ENCODE measurements around the gene MAST4.

The MAST4 gene

GRCh38 chr5:66989286-66989685, 393.1 kb downstream of the MAST4 start:
- no peaks in the 10 kb centered on the region for H3K27me3 ChIP-seq (ENCODE audit: insufficient read depth, poor library complexity, severe bottlenecking)
- no peak for DNase-seq (ENCODE audit: low read depth in 1 of 2, low spot score in 1 of 2)
- H3K27ac ChIP-seq (replicated peaks): no peak overlapping the region
- TF ChIP-seq REST (IDR thresholded peaks at IDR 0.05; ENCODE audit: insufficient replicate concordance, low read depth): no peak
- TF ChIP-seq POLR2AphosphoS5 (IDR thresholded peaks at IDR 0.05; ENCODE audit: low read depth): no peak
- TF ChIP-seq SPI1 (IDR thresholded peaks at IDR 0.05; ENCODE audit: borderline replicate concordance, low read depth): no peak
- no peak for TF ChIP-seq CTCF (IDR thresholded peaks at IDR 0.05; ENCODE audit: insufficient read depth, low read length)
- TF ChIP-seq GABPA (IDR thresholded peaks at IDR 0.05; ENCODE audit: low read depth): no peak
- no peak overlapping the region for H3K4me3 ChIP-seq (replicated peaks; ENCODE audit: insufficient read depth, low read length)

- no peak overlapping the region for H3K4me3 ChIP-seq (replicated peaks; ENCODE audit: insufficient read depth, low read length)
- H3K27ac ChIP-seq (replicated peaks): no peak overlapping the region
- DNase-seq (ENCODE audit: low read depth in 1 of 2, low spot score in 1 of 2): no peak
- H3K27me3 ChIP-seq (ENCODE audit: insufficient read depth, poor library complexity, severe bottlenecking): no peaks in the 10 kb centered on the region
- TF ChIP-seq GABPA (IDR thresholded peaks at IDR 0.05; ENCODE audit: low read depth) (no peak), CTCF (IDR thresholded peaks at IDR 0.05; ENCODE audit: insufficient read depth, low read length) (no peak), REST (IDR thresholded peaks at IDR 0.05; ENCODE audit: insufficient replicate concordance, low read depth) (no peak), SPI1 (IDR thresholded peaks at IDR 0.05; ENCODE audit: borderline replicate concordance, low read depth) (no peak), POLR2AphosphoS5 (IDR thresholded peaks at IDR 0.05; ENCODE audit: low read depth) (no peak)
Measured at GRCh38 chr5:66989781-66990180, 393.6 kb downstream of the MAST4 start.

GRCh38 chr5:66991746-66992145, 395.6 kb downstream of the MAST4 start:
- TF ChIP-seq POLR2AphosphoS5 (IDR thresholded peaks at IDR 0.05; ENCODE audit: low read depth) (no peak), REST (IDR thresholded peaks at IDR 0.05; ENCODE audit: insufficient replicate concordance, low read depth) (no peak), SPI1 (IDR thresholded peaks at IDR 0.05; ENCODE audit: borderline replicate concordance, low read depth) (no peak), CTCF (IDR thresholded peaks at IDR 0.05; ENCODE audit: insufficient read depth, low read length) (no peak), GABPA (IDR thresholded peaks at IDR 0.05; ENCODE audit: low read depth) (no peak)
- H3K27ac ChIP-seq (replicated peaks): no peak overlapping the region
- H3K27me3 ChIP-seq (ENCODE audit: insufficient read depth, poor library complexity, severe bottlenecking): no peaks in the 10 kb centered on the region
- no peak overlapping the region for H3K4me3 ChIP-seq (replicated peaks; ENCODE audit: insufficient read depth, low read length)
- DNase-seq (ENCODE audit: low read depth in 1 of 2, low spot score in 1 of 2): no peak
